Stomach (tissue), 9 donors: ENCODE results near the gene NLRP7. TPM values are rescaled to one million over a fixed set of nuclear protein-coding genes. Genes with fewer than 3 reads are reported as not detected.
"Not testable (repeated sequence)": the region's sequence is repeated elsewhere in the genome, so short reads cannot be mapped to it uniquely, and the experiment has no call there.

Experiments used
- DNase-seq, 2 donors: peaks; one replicate each; pipeline versions ENCODE4 v3.0.0 to v3.0.0-alpha.2; 2013 to 2019
- H3K27ac ChIP-seq, 5 donors: fragments of 200-600 bp in 4 of 5; sonication (generic) in 4 of 5; one replicate each; pipeline ENCODE4 v1.5.1; 2013 to 2019; ENCODE audit warnings: mild to moderate bottlenecking in 1 of 5, moderate library complexity in 1 of 5
- H3K27me3 ChIP-seq, 3 donors: fragments of 200-600 bp; sonication (generic); one replicate each; pipeline ENCODE4 v1.5.1; 2017 to 2019; ENCODE audit warnings: mixed run types in 1 of 3
- H3K36me3 ChIP-seq, 4 donors: fragments of 200-600 bp; sonication (generic); 1 replicate in 3 of 4; 2 replicates in 1 of 4; pipeline ENCODE4 v1.5.1; 2016 to 2019
- H3K4me1 ChIP-seq, 4 donors: fragments of 200-600 bp; sonication (generic); one replicate each; pipeline ENCODE4 v1.5.1; 2016 to 2019
- H3K4me3 ChIP-seq, 4 donors: fragments of 200-600 bp; sonication (generic) in 3 of 4; one replicate each; pipeline ENCODE4 v1.5.1; 2016 to 2019; ENCODE audit warnings: mild to moderate bottlenecking in 1 of 4
- H3K9me3 ChIP-seq, 4 donors: fragments of 200-600 bp; sonication (generic); one replicate each; pipeline ENCODE4 v1.5.1; 2016 to 2019
- CTCF ChIP-seq, 7 experiments: fragments of 450-650 bp in 4 of 7; fragments of 200-600 bp in 3 of 7; sonication (generic) in 3 of 7; IDR thresholded peaks; one replicate each; pipeline ENCODE4 v1.5.1; 2016 to 2019; ENCODE audit warnings: antibody characterized with exemption in 7 of 7, control low read depth in 2 of 7, mild to moderate bottlenecking in 1 of 7
- EP300 ChIP-seq: sonication (generic); formaldehyde crosslinking; IDR thresholded peaks from one replicate; pipeline ENCODE4 v1.6.1; 2017; ENCODE audit warnings: antibody characterized with exemption
- POLR2A ChIP-seq, 4 donors: fragments of 450-650 bp; IDR thresholded peaks; one replicate each; pipeline ENCODE4 v1.6.1; 2016; ENCODE audit warnings: antibody characterized with exemption in 4 of 4, control low read depth in 2 of 4, mild to moderate bottlenecking in 1 of 4, moderate library complexity in 1 of 4
- POLR2AphosphoS5 ChIP-seq, 3 donors: sonication (generic); formaldehyde crosslinking; IDR thresholded peaks; one replicate each; pipeline ENCODE4 v1.6.1; 2016; ENCODE audit warnings: antibody characterized with exemption in 3 of 3
- WGBS, 5 donors: extraction: QIAGEN DNeasy Blood & Tissue Kit in 3 of 5; methylation state at CpG; one replicate each; pipeline versions ENCODE4 v1.1.5 to v1.1.7; 2013 to 2018; 5-methylcytosine and 5-hydroxymethylcytosine counted together
- intact Hi-C: fragments of 100-400 bp; cut with DNase I; formaldehyde crosslinking; loops from one replicate; pipeline ENCODE4 v1.15.1; 2023; ENCODE audit warnings: low total_unique reads
- polyA plus RNA-seq, 3 donors: library from polyadenylated mRNA; stranded (reverse); fragments of 200-250 nt; gene quantifications; one replicate each; pipeline ENCODE4 v1.2.3, GENCODE V29; 2013
- total RNA-seq, 5 donors: library from RNA; depleted of rRNA; stranded (reverse); fragments of >200 nt; gene quantifications; one replicate each; pipeline versions ENCODE4 v1.1.0 to v1.2.3, GENCODE V29; 2014 to 2016
- donor health status: healthy with polysubstance abuse.
- donor health status: Bipolar disorder and iron deficiency.
- donor health status: healthy.

Gene NLRP7
- total and polyA plus RNA-seq, 8 donors: not detected

- DNase-seq, H3K4me1 ChIP-seq, H3K9me3 ChIP-seq, H3K36me3 ChIP-seq, H3K4me3 ChIP-seq, intact Hi-C loops, H3K27ac ChIP-seq: not testable (repeated sequence)
- 57 to 79% (median 64%) methylated on average over 7 of the region's 7 CpGs for WGBS, 5 donors
- peaks cover 0 to 11% (median 0%) of the 10 kb centered on the region in 3 donors for H3K27me3 ChIP-seq
These were observed 48.6 kb downstream of the NLRP7 start for GRCh38 chr19:54898685-54899084.

- no peak for DNase-seq
- Histone ChIP-seq H3K27me3 (peaks cover 0 to 16% (median 0%) of the 10 kb centered on the region in 3 donors), H3K36me3 (no peaks in the 10 kb centered on the region), H3K27ac (no peak overlapping the region), H3K4me1 (no peaks in the 10 kb centered on the region), H3K9me3 (no peaks in the 10 kb centered on the region), H3K4me3 (no peak overlapping the region)
- intact Hi-C loops: no loop called here
- TF ChIP-seq EP300 (no peak), POLR2AphosphoS5 (IDR thresholded peaks at IDR 0.05) (no peak), CTCF (IDR thresholded peaks at IDR 0.05) (no peak), POLR2A (IDR thresholded peaks at IDR 0.05) (no peak)
- WGBS, 5 donors: 70 to 82% (median 77%) methylated on average over 2 of the region's 2 CpGs
These were observed 51.3 kb downstream of the NLRP7 start for GRCh38 chr19:54896036-54896435.

- peaks cover 0 to 11% (median 0%) of the 10 kb centered on the region in 3 donors for H3K27me3 ChIP-seq
- H3K4me1 ChIP-seq, H3K9me3 ChIP-seq, DNase-seq, H3K4me3 ChIP-seq, intact Hi-C loops, H3K36me3 ChIP-seq, H3K27ac ChIP-seq: not testable (repeated sequence)
- WGBS, 5 donors: 87 to 90% (median 89%) methylated on average over 16 of the region's 16 CpGs
These were observed 53.2 kb downstream of the NLRP7 start for GRCh38 chr19:54894106-54894505.

- DNase-seq: no peak
- WGBS, 5 donors: 28 to 37% (median 33%) methylated on average over 6 to 7 of the region's 7 CpGs
- intact Hi-C loops: no loop called here
- TF ChIP-seq CTCF (IDR thresholded peaks at IDR 0.05): no peak
- TF ChIP-seq POLR2A (IDR thresholded peaks at IDR 0.05): no peak
- no peak for TF ChIP-seq EP300
- TF ChIP-seq POLR2AphosphoS5 (IDR thresholded peaks at IDR 0.05): no peak
- no peaks in the 10 kb centered on the region for H3K36me3 ChIP-seq
- H3K4me1 ChIP-seq: no peaks in the 10 kb centered on the region
- H3K4me3 ChIP-seq: no peak overlapping the region
- H3K9me3 ChIP-seq: no peaks in the 10 kb centered on the region
- H3K27ac ChIP-seq: no peak overlapping the region
- peaks cover 0 to 11% (median 0%) of the 10 kb centered on the region in 3 donors for H3K27me3 ChIP-seq
These were observed 53.9 kb downstream of the NLRP7 start for GRCh38 chr19:54893406-54893805.

GRCh38 chr19:54889566-54889965, 57.8 kb downstream of the NLRP7 start:
- WGBS, 5 donors: 78 to 83% (median 81%) methylated on average over 11 of the region's 11 CpGs
- intact Hi-C loops: no loop called here
- no peaks in the 10 kb centered on the region for H3K4me1 ChIP-seq
- no peak for DNase-seq
- no peak for TF ChIP-seq POLR2A (IDR thresholded peaks at IDR 0.05)
- no peak for TF ChIP-seq CTCF (IDR thresholded peaks at IDR 0.05)
- TF ChIP-seq POLR2AphosphoS5 (IDR thresholded peaks at IDR 0.05): no peak
- TF ChIP-seq EP300: no peak
- H3K27me3 ChIP-seq: peaks cover 0 to 24% (median 0%) of the 10 kb centered on the region in 3 donors
- no peaks in the 10 kb centered on the region for H3K9me3 ChIP-seq
- no peak overlapping the region for H3K4me3 ChIP-seq
- H3K27ac ChIP-seq: no peak overlapping the region
- H3K36me3 ChIP-seq: no peaks in the 10 kb centered on the region
